ENCODE results near the gene RNF182.

- no peak for TF ChIP-seq CTCF (IDR thresholded peaks at IDR 0.05)
- no peak for TF ChIP-seq EZH2 (IDR thresholded peaks at IDR 0.05; ENCODE audit: borderline replicate concordance, insufficient read depth, low read depth, low read length, poor library complexity, severe bottlenecking)
Measured at GRCh38 chr6:13934721-13935120, 10.0 kb downstream of the RNF182 start.

Data from B cell (primary cell).